GM12878 (cell line): ENCODE data around the gene ARPP21. TPM values are rescaled to one million over a fixed set of nuclear protein-coding genes. Genes with fewer than 3 reads are reported as not detected.

ENCODE experiments used
- ATAC-seq: fragments of 200-7000 bp; cut with Tn5 transposase; 3 replicates; pipeline ENCODE4 v1.9.1; 2020; ENCODE audit warnings: mild to moderate bottlenecking, moderate library complexity
- BruUV-seq: library from RNA; stranded (reverse); fragments of 400-500 nt; replicated peaks from 2 replicates; lab custom pipeline; 2021; lab: Mats Ljungman, UMichigan
- CTCF ChIA-PET: fragments of 300-600 bp; sonication (Branson Sonifier 250); formaldehyde crosslinking; extraction: SDS; loops from one replicate; lab custom pipeline; 2021; ENCODE audit warnings: inconsistent platforms; lab: Yijun Ruan, JAX
- POLR2A ChIA-PET: fragments of 350-600 bp; formaldehyde crosslinking; extraction: SDS; loops from one replicate; lab custom pipeline; 2021; ENCODE audit warnings: inconsistent platforms; lab: Charles Lee
- RAD21 ChIA-PET: fragments of 300-600 bp; sonication (Branson Sonifier 250); formaldehyde crosslinking; loops from one replicate; lab custom pipeline; 2023; ENCODE audit warnings: antibody characterized with exemption; ENCODE audit not compliant: unreplicated experiment; lab: Charles Lee
- SMC1A ChIA-PET: fragments of 300-600 bp; sonication (Branson Sonifier 250); formaldehyde crosslinking; loops from one replicate; lab custom pipeline; 2023; ENCODE audit not compliant: unreplicated experiment, uncharacterized antibody; lab: Charles Lee
- DNase-seq: peaks from one replicate; pipeline ENCODE4 v3.0.0-alpha.2; 2011; ENCODE audit warnings: low read depth, low spot score
- FAIRE-seq: peaks from 3 replicates; lab custom pipeline; 2011; peaks lifted over from hg19 to GRCh38; lab: Jason Lieb, UNC
- H2AFZ ChIP-seq: 2 replicates; pipeline ENCODE4 v1.6.0; 2011; ENCODE audit warnings: low read depth, low read length, control low read depth; ENCODE audit not compliant: control insufficient read depth
- H3K27ac ChIP-seq: 2 replicates; pipeline ENCODE4 v1.5.1; 2011; ENCODE audit warnings: control low read depth; ENCODE audit not compliant: control insufficient read depth, insufficient read depth
- H3K27me3 ChIP-seq, 2 experiments: replicated peaks in 1 of 2; 2 replicates each; pipeline versions ENCODE4 v1.6.0 to v1.6.1; 2011; ENCODE audit warnings: low read length in 1 of 2; ENCODE audit not compliant: control insufficient read depth in 2 of 2, insufficient read depth in 2 of 2
- H3K36me3 ChIP-seq, 2 experiments: 2 replicates each; pipeline ENCODE4 v1.5.1; 2011; ENCODE audit warnings: low read length in 1 of 2; ENCODE audit not compliant: control insufficient read depth in 2 of 2, insufficient read depth in 2 of 2
- H3K4me1 ChIP-seq: 2 replicates; pipeline ENCODE4 v1.6.1; 2011; ENCODE audit warnings: mild to moderate bottlenecking, low read length, moderate library complexity, mixed read lengths; ENCODE audit not compliant: control insufficient read depth, insufficient read depth
- H3K4me2 ChIP-seq: 2 replicates; pipeline ENCODE4 v1.6.0; 2011; ENCODE audit warnings: control low read depth; ENCODE audit not compliant: control insufficient read depth, insufficient read depth
- H3K4me3 ChIP-seq: fragments of 200-600 bp; sonication (generic); 2 replicates; pipeline ENCODE4 v1.5.1; 2016
- H3K79me2 ChIP-seq: 2 replicates; pipeline ENCODE4 v1.6.0; 2011; ENCODE audit warnings: low read length; ENCODE audit not compliant: control insufficient read depth, insufficient read depth
- H3K9ac ChIP-seq: 2 replicates; pipeline ENCODE4 v1.8.0; 2011; ENCODE audit warnings: low read length, control low read depth, mixed read lengths; ENCODE audit not compliant: control insufficient read depth, insufficient read depth
- H3K9me3 ChIP-seq: replicated peaks from 3 replicates; pipeline ENCODE4 v1.5.1; 2011; ENCODE audit warnings: mild to moderate bottlenecking, low read length; ENCODE audit not compliant: control insufficient read depth, insufficient read depth
- H4K20me1 ChIP-seq: 2 replicates; pipeline ENCODE4 v1.6.0; 2011; ENCODE audit not compliant: control insufficient read depth, insufficient read depth
- JUNB ChIP-seq: IDR thresholded peaks from 2 replicates; pipeline ENCODE4 v1.6.1; 2016; ENCODE audit warnings: antibody characterized with exemption, mild to moderate bottlenecking
- RUNX3 ChIP-seq: IDR thresholded peaks from 2 replicates; pipeline ENCODE4 v1.6.1; 2012; ENCODE audit warnings: low read length, inconsistent platforms
- ZSCAN29 ChIP-seq: fragments of 450-650 bp; IDR thresholded peaks from 2 replicates; pipeline ENCODE4 v1.6.1; 2017; ENCODE audit warnings: mild to moderate bottlenecking, moderate library complexity
- WGBS: methylation state at CpG from one replicate; pipeline ENCODE4 v1.1.6; 2016; ENCODE audit warnings: low lambda C conversion rate; ENCODE audit not compliant: insufficient replicate concordance, insufficient coverage; ENCODE audit errors: missing lambda C conversion rate; 5-methylcytosine and 5-hydroxymethylcytosine counted together
- in situ Hi-C: fragments of 300-500 bp; cut with MboI; formaldehyde crosslinking; loops from 9 replicates; pipeline ENCODE4 v1.14.3; 2018; ENCODE audit warnings: mixed read lengths
- intact Hi-C: fragments of 100-400 bp; cut with micrococcal nuclease; formaldehyde crosslinking; loops from one replicate; pipeline ENCODE4 v1.14.2; 2022; ENCODE audit not compliant: unreplicated experiment
- polyA plus RNA-seq, 11 experiments: library from polyadenylated mRNA; depleted of rRNA in 4 of 11; unstranded in 6 of 11; stranded (reverse) in 5 of 11; fragments of >200 nt; fragmentation: Nextera tagmentation in 4 of 11; fragmentation: Illumina TruSeq in 1 of 11; extraction: Ambion mirVana in 4 of 11; extraction: Trizol in 1 of 11; gene quantifications; 1 replicate in 1 of 11; 2 replicates in 10 of 11; pipeline versions ENCODE4 v1.2.1 to v1.2.3, GENCODE V29; 2011 to 2016; ENCODE audit warnings: inconsistent platforms in 2 of 11, missing spikeins in 2 of 11, low read depth in 1 of 11
- total RNA-seq, 4 experiments: library from RNA; depleted of rRNA in 3 of 4; stranded (reverse); fragments of >200 nt in 3 of 4; fragmentation: Illumina TruSeq in 1 of 4; extraction: Trizol in 1 of 4; gene quantifications; 2 replicates each; pipeline versions ENCODE4 v1.2.1 to v1.2.3, GENCODE V29; 2013 to 2021
- TF ChIP-seq, protein P1 (sequence below): IDR thresholded peaks from 2 replicates; pipeline ENCODE4 v1.6.1; 2012; ENCODE audit warnings: improper control_type of control experiment, low read depth, low read length; ENCODE audit not compliant: insufficient replicate concordance
- TF ChIP-seq, protein P2 (sequence below): IDR thresholded peaks from 2 replicates; pipeline ENCODE4 v1.6.1; 2012; ENCODE audit warnings: low read length, inconsistent platforms
- TF ChIP-seq, protein P3 (sequence below): IDR thresholded peaks from 2 replicates; pipeline ENCODE4 v1.6.1; 2012; ENCODE audit warnings: low read depth, low read length, improper control_type of control experiment

Gene ARPP21
- total and polyA plus RNA-seq, 10 of the 15 experiments (the other 5 are each of a cell fraction or from before 2014, with no cell fraction given) = not detected

DNA sequence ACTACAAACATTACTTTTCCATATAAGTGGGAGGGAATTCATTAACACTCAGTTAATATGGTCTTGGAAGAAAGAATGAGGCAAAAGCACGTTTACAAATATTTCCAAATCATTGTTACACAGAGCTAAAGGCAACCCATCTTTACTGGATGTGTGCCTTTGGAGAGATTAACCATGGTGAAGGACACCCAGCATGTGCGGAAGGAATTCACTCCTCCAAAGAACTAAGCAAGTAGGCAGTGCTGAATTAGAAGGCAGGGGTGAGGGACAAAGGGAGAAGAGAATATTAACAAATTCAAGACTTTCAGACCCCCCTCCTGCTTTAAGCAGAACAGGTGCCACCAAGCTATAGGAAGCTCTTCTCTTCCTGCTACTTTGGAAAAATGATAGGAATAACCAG lies 10.1 kb downstream of the ARPP21 start (continued):
- TF ChIP-seq, protein P1, sequence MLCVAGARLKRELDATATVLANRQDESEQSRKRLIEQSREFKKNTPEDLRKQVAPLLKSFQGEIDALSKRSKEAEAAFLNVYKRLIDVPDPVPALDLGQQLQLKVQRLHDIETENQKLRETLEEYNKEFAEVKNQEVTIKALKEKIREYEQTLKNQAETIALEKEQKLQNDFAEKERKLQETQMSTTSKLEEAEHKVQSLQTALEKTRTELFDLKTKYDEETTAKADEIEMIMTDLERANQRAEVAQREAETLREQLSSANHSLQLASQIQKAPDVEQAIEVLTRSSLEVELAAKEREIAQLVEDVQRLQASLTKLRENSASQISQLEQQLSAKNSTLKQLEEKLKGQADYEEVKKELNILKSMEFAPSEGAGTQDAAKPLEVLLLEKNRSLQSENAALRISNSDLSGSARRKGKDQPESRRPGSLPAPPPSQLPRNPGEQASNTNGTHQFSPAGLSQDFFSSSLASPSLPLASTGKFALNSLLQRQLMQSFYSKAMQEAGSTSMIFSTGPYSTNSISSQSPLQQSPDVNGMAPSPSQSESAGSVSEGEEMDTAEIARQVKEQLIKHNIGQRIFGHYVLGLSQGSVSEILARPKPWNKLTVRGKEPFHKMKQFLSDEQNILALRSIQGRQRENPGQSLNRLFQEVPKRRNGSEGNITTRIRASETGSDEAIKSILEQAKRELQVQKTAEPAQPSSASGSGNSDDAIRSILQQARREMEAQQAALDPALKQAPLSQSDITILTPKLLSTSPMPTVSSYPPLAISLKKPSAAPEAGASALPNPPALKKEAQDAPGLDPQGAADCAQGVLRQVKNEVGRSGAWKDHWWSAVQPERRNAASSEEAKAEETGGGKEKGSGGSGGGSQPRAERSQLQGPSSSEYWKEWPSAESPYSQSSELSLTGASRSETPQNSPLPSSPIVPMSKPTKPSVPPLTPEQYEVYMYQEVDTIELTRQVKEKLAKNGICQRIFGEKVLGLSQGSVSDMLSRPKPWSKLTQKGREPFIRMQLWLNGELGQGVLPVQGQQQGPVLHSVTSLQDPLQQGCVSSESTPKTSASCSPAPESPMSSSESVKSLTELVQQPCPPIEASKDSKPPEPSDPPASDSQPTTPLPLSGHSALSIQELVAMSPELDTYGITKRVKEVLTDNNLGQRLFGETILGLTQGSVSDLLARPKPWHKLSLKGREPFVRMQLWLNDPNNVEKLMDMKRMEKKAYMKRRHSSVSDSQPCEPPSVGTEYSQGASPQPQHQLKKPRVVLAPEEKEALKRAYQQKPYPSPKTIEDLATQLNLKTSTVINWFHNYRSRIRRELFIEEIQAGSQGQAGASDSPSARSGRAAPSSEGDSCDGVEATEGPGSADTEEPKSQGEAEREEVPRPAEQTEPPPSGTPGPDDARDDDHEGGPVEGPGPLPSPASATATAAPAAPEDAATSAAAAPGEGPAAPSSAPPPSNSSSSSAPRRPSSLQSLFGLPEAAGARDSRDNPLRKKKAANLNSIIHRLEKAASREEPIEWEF = no peak
- TF ChIP-seq ZSCAN29 = no peak
- TF ChIP-seq, all 136 proteins: peak for 0

DNA sequence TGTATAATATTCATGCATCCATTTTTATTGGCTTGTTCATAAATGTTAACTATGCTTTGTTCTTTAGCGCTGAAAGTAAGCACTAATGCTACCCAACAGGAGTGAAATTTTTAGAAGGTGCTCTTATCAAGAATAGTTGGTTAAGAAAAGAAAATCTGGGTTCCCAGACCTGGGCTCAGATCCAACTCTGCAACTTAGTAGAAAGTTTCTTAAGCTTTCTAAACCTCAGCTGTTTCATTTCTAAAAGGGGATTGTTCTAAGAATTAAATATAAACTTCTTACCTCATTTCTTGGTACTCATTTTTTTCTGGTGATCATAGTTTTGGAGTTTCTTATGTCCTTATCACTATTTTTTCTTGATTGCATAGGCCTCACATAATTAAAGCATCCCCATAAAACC lies 12.1 kb downstream of the ARPP21 start:
- Histone ChIP-seq H2AFZ (no peak overlapping the region), H3K4me2 (no peak overlapping the region), H4K20me1 (no peaks in the 10 kb centered on the region), H3K27ac (no peak overlapping the region), H3K27me3 (no peaks in the 10 kb centered on the region), H3K9ac (no peak overlapping the region), H3K4me3 (no peak overlapping the region), H3K9me3 (no peaks in the 10 kb centered on the region), H3K36me3 (no peaks in the 10 kb centered on the region), H3K4me1 (no peaks in the 10 kb centered on the region), H3K79me2 (no peaks in the 10 kb centered on the region)
- FAIRE-seq (no peak), DNase-seq (no peak), ATAC-seq (no peak)
- no TSS peak for BruUV-seq
- intact Hi-C loops (no loop called here), in situ Hi-C loops (no loop called here)
- ChIA-PET RAD21 (no interaction called here), CTCF (no interaction called here), SMC1A (no interaction called here), POLR2A (no interaction called here)
- TF ChIP-seq JUNB (0 out of 2 replicates have a peak, but pooled peaks have one; percentile 12), RUNX3 (peak; percentile 18; the same call in 1 of the 2 replicates)
- TF ChIP-seq, protein P2, sequence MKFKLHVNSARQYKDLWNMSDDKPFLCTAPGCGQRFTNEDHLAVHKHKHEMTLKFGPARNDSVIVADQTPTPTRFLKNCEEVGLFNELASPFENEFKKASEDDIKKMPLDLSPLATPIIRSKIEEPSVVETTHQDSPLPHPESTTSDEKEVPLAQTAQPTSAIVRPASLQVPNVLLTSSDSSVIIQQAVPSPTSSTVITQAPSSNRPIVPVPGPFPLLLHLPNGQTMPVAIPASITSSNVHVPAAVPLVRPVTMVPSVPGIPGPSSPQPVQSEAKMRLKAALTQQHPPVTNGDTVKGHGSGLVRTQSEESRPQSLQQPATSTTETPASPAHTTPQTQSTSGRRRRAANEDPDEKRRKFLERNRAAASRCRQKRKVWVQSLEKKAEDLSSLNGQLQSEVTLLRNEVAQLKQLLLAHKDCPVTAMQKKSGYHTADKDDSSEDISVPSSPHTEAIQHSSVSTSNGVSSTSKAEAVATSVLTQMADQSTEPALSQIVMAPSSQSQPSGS = peak; percentile 41; the same call in 1 of the 2 replicates
- TF ChIP-seq, protein P3, sequence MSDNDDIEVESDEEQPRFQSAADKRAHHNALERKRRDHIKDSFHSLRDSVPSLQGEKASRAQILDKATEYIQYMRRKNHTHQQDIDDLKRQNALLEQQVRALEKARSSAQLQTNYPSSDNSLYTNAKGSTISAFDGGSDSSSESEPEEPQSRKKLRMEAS = no peak
- 43% methylated on average over 1 of the region's 1 CpG for WGBS
